Nephron progenitor cell (in vitro differentiated cells): ENCODE measurements around the gene ATG16L1.

Experiments used
- DNase-seq: peaks from one replicate; pipeline ENCODE4 v3.0.0; 2021
- H3K27ac Mint-ChIP-seq: 2 replicates; pipeline ENCODE4 v1.8.0; 2021; ENCODE audit warnings: mild to moderate bottlenecking, moderate library complexity, mixed read lengths
- H3K27me3 Mint-ChIP-seq: 2 replicates; pipeline ENCODE4 v1.8.0; 2021; ENCODE audit warnings: mild to moderate bottlenecking, low read depth, mixed read lengths; ENCODE audit not compliant: poor library complexity
- H3K36me3 Mint-ChIP-seq: 2 replicates; pipeline ENCODE4 v1.8.0; 2021; ENCODE audit warnings: low read depth, mixed read lengths
- H3K4me1 Mint-ChIP-seq: 2 replicates; pipeline ENCODE4 v1.8.0; 2021; ENCODE audit warnings: mixed read lengths
- H3K4me3 Mint-ChIP-seq: 2 replicates; pipeline ENCODE4 v1.8.0; 2021; ENCODE audit warnings: mild to moderate bottlenecking, moderate library complexity, mixed read lengths
- H3K9me3 Mint-ChIP-seq: 2 replicates; pipeline ENCODE4 v1.8.0; 2021; ENCODE audit warnings: mild to moderate bottlenecking, moderate library complexity, mixed read lengths
- CTCF ChIP-seq: fragments of 200-600 bp; sonication (generic); IDR thresholded peaks from 2 replicates; pipeline ENCODE4 v1.5.0; 2021; ENCODE audit warnings: antibody characterized with exemption

ATG16L1 gene

GRCh38 chr2:233256048-233256447 is 4.6 kb downstream of the ATG16L1 start:
- Mint-ChIP-seq H3K4me3 (no peak overlapping the region), H3K9me3 (peaks cover 2% of the 10 kb centered on the region), H3K27ac (no peak overlapping the region), H3K4me1 (peaks cover 19% of the 10 kb centered on the region), H3K27me3 (no peaks in the 10 kb centered on the region), H3K36me3 (peaks cover 37% of the 10 kb centered on the region)
- TF ChIP-seq CTCF = no peak
- DNase-seq = no peak

- Mint-ChIP-seq H3K36me3 (peaks cover 56% of the 10 kb centered on the region), H3K9me3 (no peaks in the 10 kb centered on the region), H3K27me3 (no peaks in the 10 kb centered on the region), H3K27ac (no peak overlapping the region), H3K4me3 (no peak overlapping the region), H3K4me1 (peaks cover 13% of the 10 kb centered on the region)
- no peak for TF ChIP-seq CTCF
- DNase-seq = no peak
Measured at GRCh38 chr2:233258211-233258610, 6.7 kb downstream of the ATG16L1 start.

- DNase-seq = no peak
- Mint-ChIP-seq H3K27ac (no peak overlapping the region), H3K4me1 (peaks cover 6% of the 10 kb centered on the region), H3K27me3 (no peaks in the 10 kb centered on the region), H3K4me3 (no peak overlapping the region), H3K9me3 (no peaks in the 10 kb centered on the region), H3K36me3 (peaks cover 64% of the 10 kb centered on the region)
- TF ChIP-seq CTCF = no peak
Measured at GRCh38 chr2:233259730-233260129, 8.3 kb downstream of the ATG16L1 start.

GRCh38 chr2:233260661-233261060 is 9.2 kb downstream of the ATG16L1 start:
- TF ChIP-seq CTCF = no peak
- no peak overlapping the region for H3K27ac Mint-ChIP-seq
- no peaks in the 10 kb centered on the region for H3K9me3 Mint-ChIP-seq
- H3K27me3 Mint-ChIP-seq = no peaks in the 10 kb centered on the region
- peaks cover under 1% of the 10 kb centered on the region for H3K4me1 Mint-ChIP-seq
- DNase-seq = no peak
- H3K36me3 Mint-ChIP-seq = peaks cover 69% of the 10 kb centered on the region
- no peak overlapping the region for H3K4me3 Mint-ChIP-seq

GRCh38 chr2:233261819-233262555 is 10.5 kb downstream of the ATG16L1 start:
- H3K4me1 Mint-ChIP-seq = peaks cover 11% of the 10 kb centered on the region
- H3K27me3 Mint-ChIP-seq = no peaks in the 10 kb centered on the region
- TF ChIP-seq CTCF = no peak
- H3K36me3 Mint-ChIP-seq = peaks cover 74% of the 10 kb centered on the region
- no peak overlapping the region for H3K4me3 Mint-ChIP-seq
- H3K9me3 Mint-ChIP-seq = no peaks in the 10 kb centered on the region
- H3K27ac Mint-ChIP-seq = peak overlapping the region; percentile 81
- DNase-seq = no peak

- no peak for DNase-seq
- H3K4me3 Mint-ChIP-seq = no peak overlapping the region
- TF ChIP-seq CTCF = no peak
- no peak overlapping the region for H3K27ac Mint-ChIP-seq
- H3K4me1 Mint-ChIP-seq = peaks cover 11% of the 10 kb centered on the region
- H3K36me3 Mint-ChIP-seq = peaks cover 75% of the 10 kb centered on the region
- no peaks in the 10 kb centered on the region for H3K9me3 Mint-ChIP-seq
- no peaks in the 10 kb centered on the region for H3K27me3 Mint-ChIP-seq
Measured at GRCh38 chr2:233262562-233262961, 11.1 kb downstream of the ATG16L1 start.
